ENCODE measurements around the gene LAMA2.

Gene LAMA2

GRCh38 chr6:128918886-128919285, 35.9 kb downstream of the LAMA2 start:
- DNase-seq, result no peak

GRCh38 chr6:128919412-128920180, 36.7 kb downstream of the LAMA2 start:
- no peak for DNase-seq

GRCh38 chr6:128925765-128926164, 42.8 kb downstream of the LAMA2 start:
- no peak for DNase-seq

GRCh38 chr6:128929869-128930268, 46.9 kb downstream of the LAMA2 start:
- no peak for DNase-seq

GRCh38 chr6:128930321-128930720, 47.4 kb downstream of the LAMA2 start:
- no peak for DNase-seq

- DNase-seq, result no peak
Measured at GRCh38 chr6:128932061-128932460, 49.1 kb downstream of the LAMA2 start.

GRCh38 chr6:128950864-128951263, 67.9 kb downstream of the LAMA2 start:
- no peak for DNase-seq

- no peak for DNase-seq
Measured at GRCh38 chr6:128952902-128953301, 70.0 kb downstream of the LAMA2 start.

- DNase-seq, result no peak
Measured at GRCh38 chr6:128954308-128955043, 71.5 kb downstream of the LAMA2 start.

GRCh38 chr6:128963561-128963960, 80.6 kb downstream of the LAMA2 start:
- no peak for DNase-seq

GRCh38 chr6:128964233-128964755, 81.4 kb downstream of the LAMA2 start:
- no peak for DNase-seq

- DNase-seq, result no peak
Measured at GRCh38 chr6:128964771-128965170, 81.8 kb downstream of the LAMA2 start.

GRCh38 chr6:128966934-128967333, 84.0 kb downstream of the LAMA2 start:
- no peak for DNase-seq

GRCh38 chr6:128979071-128979470, 96.1 kb downstream of the LAMA2 start:
- DNase-seq, result no peak

GRCh38 chr6:128981716-128982115, 98.8 kb downstream of the LAMA2 start:
- no peak for DNase-seq

GRCh38 chr6:128990360-128990759, 107.4 kb downstream of the LAMA2 start:
- no peak for DNase-seq

GRCh38 chr6:128990915-128991314, 108.0 kb downstream of the LAMA2 start:
- no peak for DNase-seq

GRCh38 chr6:128993166-128993565, 110.2 kb downstream of the LAMA2 start:
- no peak for DNase-seq

GRCh38 chr6:128997880-128998279, 114.9 kb downstream of the LAMA2 start:
- no peak for DNase-seq

- no peak for DNase-seq
Measured at GRCh38 chr6:129006724-129007514, 124.0 kb downstream of the LAMA2 start.

- DNase-seq, result no peak
Measured at GRCh38 chr6:129007701-129008373, 124.9 kb downstream of the LAMA2 start.

- no peak for DNase-seq
Measured at GRCh38 chr6:129008591-129008990, 125.7 kb downstream of the LAMA2 start.

GRCh38 chr6:129009851-129010250, 126.9 kb downstream of the LAMA2 start:
- DNase-seq, result no peak
